Gastrocnemius medialis (tissue), 4 donors: Measurements from ENCODE around the gene NAV2.

Experiments used
- CTCF ChIP-seq, 5 experiments: fragments of 450-650 bp in 3 of 5; fragments of 200-600 bp in 2 of 5; sonication (generic) in 2 of 5; IDR thresholded peaks in 4 of 5; conservative IDR thresholded peaks in 1 of 5; 1 replicate in 4 of 5; 2 replicates in 1 of 5; pipeline ENCODE4 v1.5.1; 2016 to 2019; ENCODE audit warnings: antibody characterized with exemption in 5 of 5, mild to moderate bottlenecking in 3 of 5, moderate library complexity in 3 of 5
- POLR2A ChIP-seq, 2 donors: fragments of 450-650 bp; IDR thresholded peaks; one replicate each; pipeline ENCODE4 v1.6.1; 2017; ENCODE audit warnings: antibody characterized with exemption in 2 of 2, mild to moderate bottlenecking in 2 of 2, moderate library complexity in 2 of 2

- TF ChIP-seq CTCF (IDR thresholded peaks at IDR 0.05 in 4 of 5, conservative IDR thresholded peaks at IDR 0.05 in 1 of 5) (no peak), POLR2A (IDR thresholded peaks at IDR 0.05) (no peak)
These were observed 105.2 kb downstream of the NAV2 start for GRCh38 chr11:19817870-19818269.
